Smooth muscle cell (in vitro differentiated cells): ENCODE results near the gene FCHO1. TPM values are rescaled to one million over a fixed set of nuclear protein-coding genes. Genes with fewer than 3 reads are reported as not detected.

Experiments
- DNase-seq: peaks from one replicate; lab custom pipeline; 2025; ENCODE audit not compliant: unreplicated experiment; lab: John Stamatoyannopoulos, UW
- H2AFZ ChIP-seq: fragments of 200-600 bp; sonication (generic); 2 replicates; pipeline ENCODE4 v1.6.0; 2016; ENCODE audit warnings: antibody characterized with exemption, low read depth, mild to moderate bottlenecking
- H3F3A ChIP-seq: fragments of 200-600 bp; sonication (generic); 2 replicates; pipeline ENCODE4 v1.6.0; 2017; ENCODE audit warnings: antibody characterized with exemption, low read depth
- H3K27ac ChIP-seq: fragments of 200-600 bp; sonication (generic); 2 replicates; pipeline ENCODE4 v1.5.1; 2016; ENCODE audit warnings: low read depth, mild to moderate bottlenecking
- H3K27me3 ChIP-seq: fragments of 200-600 bp; sonication (generic); 2 replicates; pipeline ENCODE4 v1.6.1; 2016; ENCODE audit warnings: low read depth, mild to moderate bottlenecking
- H3K36me3 ChIP-seq: fragments of 200-600 bp; sonication (generic); 2 replicates; pipeline ENCODE4 v1.5.1; 2016; ENCODE audit warnings: low read depth
- H3K4me1 ChIP-seq: fragments of 200-600 bp; sonication (generic); 2 replicates; pipeline ENCODE4 v1.5.1; 2016; ENCODE audit warnings: low read depth
- H3K4me2 ChIP-seq: fragments of 200-600 bp; sonication (generic); 2 replicates; pipeline ENCODE4 v1.6.0; 2016; ENCODE audit warnings: mild to moderate bottlenecking
- H3K4me3 ChIP-seq: fragments of 200-600 bp; sonication (generic); 2 replicates; pipeline ENCODE4 v1.5.1; 2016; ENCODE audit warnings: mild to moderate bottlenecking
- H3K79me2 ChIP-seq: fragments of 200-600 bp; sonication (generic); 2 replicates; pipeline ENCODE4 v1.6.0; 2016; ENCODE audit warnings: low read depth, mild to moderate bottlenecking
- H3K9ac ChIP-seq: fragments of 200-600 bp; sonication (generic); 2 replicates; pipeline ENCODE4 v1.6.0; 2016; ENCODE audit warnings: low read depth
- H3K9me3 ChIP-seq: fragments of 200-600 bp; sonication (generic); replicated peaks from 2 replicates; pipeline ENCODE4 v1.5.1; 2016; ENCODE audit warnings: low read depth
- H4K20me1 ChIP-seq: fragments of 200-600 bp; sonication (generic); 2 replicates; pipeline ENCODE4 v1.6.0; 2016; ENCODE audit warnings: low read depth
- CTCF ChIP-seq: fragments of 200-600 bp; sonication (generic); IDR thresholded peaks from 2 replicates; pipeline ENCODE4 v1.5.1; 2017; ENCODE audit warnings: borderline replicate concordance, mild to moderate bottlenecking, antibody characterized with exemption; ENCODE audit not compliant: insufficient read depth, poor library complexity, severe bottlenecking
- WGBS: methylation state at CpG from one replicate; pipeline ENCODE4 v1.1.7; 2016; ENCODE audit warnings: low lambda C conversion rate; 5-methylcytosine and 5-hydroxymethylcytosine counted together
- polyA plus RNA-seq: library from polyadenylated mRNA; unstranded; fragments of >200 nt; fragmentation: Nextera tagmentation; extraction: Ambion mirVana; gene quantifications from 2 replicates; pipeline ENCODE4 v1.2.1, GENCODE V29; 2016
- total RNA-seq: library from RNA; depleted of rRNA; stranded (reverse); fragments of >200 nt; gene quantifications from 2 replicates; pipeline ENCODE4 v1.2.3, GENCODE V29; 2014

Gene FCHO1
- total and polyA plus RNA-seq, 2 experiments from 2014 or later, result 1.0 to 5.3 TPM

- H3K36me3 ChIP-seq, result no peaks in the 10 kb centered on the region
- no peaks in the 10 kb centered on the region for H3K27me3 ChIP-seq
- peaks cover 13% of the 10 kb centered on the region for H3K4me1 ChIP-seq
- peak within 1 kb of the TSS; percentile 93 for H3K4me2 ChIP-seq
- peaks cover 35% of the 10 kb centered on the region for H4K20me1 ChIP-seq
- TF ChIP-seq CTCF, result no peak
- no peaks in the 10 kb centered on the region for H3F3A ChIP-seq
- no peaks in the 10 kb centered on the region for H3K9me3 ChIP-seq
- peak within 1 kb of the TSS; percentile 80 for H2AFZ ChIP-seq
- 4% methylated on average over 36 of the region's 53 CpGs for WGBS
- peaks cover 24% of the 10 kb centered on the region for H3K79me2 ChIP-seq
- H3K27ac ChIP-seq, result no peak within 1 kb of the TSS
- DNase-seq, result peak; percentile 28
- H3K9ac ChIP-seq, result peak within 1 kb of the TSS; percentile 75
- peak within 1 kb of the TSS; percentile 93 for H3K4me3 ChIP-seq
These were observed 32.1 kb upstream of the FCHO1 start, which contains the start of gene MAP1S for GRCh38 chr19:17718947-17719711. TSS of gene MAP1S (plus strand) at chr19:17719480. CDS start at chr19:17719503, 23 bp downstream.

- no peaks in the 10 kb centered on the region for H3F3A ChIP-seq
- H3K4me2 ChIP-seq, result peak overlapping the region; percentile 93
- peaks cover 35% of the 10 kb centered on the region for H4K20me1 ChIP-seq
- TF ChIP-seq CTCF, result no peak
- WGBS, result 12% methylated on average over 35 of the region's 38 CpGs
- peaks cover 24% of the 10 kb centered on the region for H3K79me2 ChIP-seq
- peak overlapping the region; percentile 93 for H3K4me3 ChIP-seq
- no peak overlapping the region for H3K27ac ChIP-seq
- peaks cover 13% of the 10 kb centered on the region for H3K4me1 ChIP-seq
- no peaks in the 10 kb centered on the region for H3K36me3 ChIP-seq
- no peaks in the 10 kb centered on the region for H3K9me3 ChIP-seq
- peak overlapping the region; percentile 75 for H3K9ac ChIP-seq
- H2AFZ ChIP-seq, result no peak overlapping the region
- no peaks in the 10 kb centered on the region for H3K27me3 ChIP-seq
- no peak for DNase-seq
These were observed 31.4 kb upstream of the FCHO1 start for GRCh38 chr19:17719730-17720400.

- H3K79me2 ChIP-seq, result peaks cover 24% of the 10 kb centered on the region
- H3K36me3 ChIP-seq, result no peaks in the 10 kb centered on the region
- no peaks in the 10 kb centered on the region for H3K27me3 ChIP-seq
- 63% methylated on average over 7 of the region's 7 CpGs for WGBS
- peaks cover 13% of the 10 kb centered on the region for H3K4me1 ChIP-seq
- H4K20me1 ChIP-seq, result peaks cover 35% of the 10 kb centered on the region
- H3F3A ChIP-seq, result no peaks in the 10 kb centered on the region
- peak overlapping the region; percentile 75 for H3K9ac ChIP-seq
- H3K4me3 ChIP-seq, result peak overlapping the region; percentile 93
- peak overlapping the region; percentile 93 for H3K4me2 ChIP-seq
- no peak overlapping the region for H3K27ac ChIP-seq
- H3K9me3 ChIP-seq, result no peaks in the 10 kb centered on the region
- no peak overlapping the region for H2AFZ ChIP-seq
- DNase-seq, result no peak
- TF ChIP-seq CTCF, result no peak
These were observed 30.8 kb upstream of the FCHO1 start for GRCh38 chr19:17720440-17720839.
